GM21360 (cell line): Measurements from ENCODE around the gene ANKRD55.
"Not testable (repeated sequence)": the region's sequence is repeated elsewhere in the genome, so short reads cannot be mapped to it uniquely, and the experiment has no call there.

Source experiments
- ATAC-seq: cut with Tn5 transposase; IDR thresholded peaks from one replicate; pipeline ENCODE4 v1.9.1; 2021; ENCODE audit warnings: mild to moderate bottlenecking, moderate library complexity; ENCODE audit not compliant: unreplicated experiment

ANKRD55 gene

GRCh38 chr5:56211298-56211865, 21.7 kb downstream of the ANKRD55 start:
- ATAC-seq: no peak

- no peak for ATAC-seq
Measured at GRCh38 chr5:56208681-56209080, 24.4 kb downstream of the ANKRD55 start.

GRCh38 chr5:56207537-56207936, 25.6 kb downstream of the ANKRD55 start:
- no peak for ATAC-seq

- ATAC-seq: no peak
Measured at GRCh38 chr5:56206126-56206910, 26.8 kb downstream of the ANKRD55 start.

GRCh38 chr5:56203936-56204335, 29.2 kb downstream of the ANKRD55 start:
- not testable (repeated sequence) for ATAC-seq

- no peak for ATAC-seq
Measured at GRCh38 chr5:56202483-56202882, 30.6 kb downstream of the ANKRD55 start.

GRCh38 chr5:56201762-56202261, 31.3 kb downstream of the ANKRD55 start:
- ATAC-seq: not testable (repeated sequence)

- ATAC-seq: peak; percentile 92
Measured at GRCh38 chr5:56200971-56201666, 32.0 kb downstream of the ANKRD55 start.

GRCh38 chr5:56195016-56195415, 38.1 kb downstream of the ANKRD55 start:
- no peak for ATAC-seq

- no peak for ATAC-seq
Measured at GRCh38 chr5:56192246-56192645, 40.9 kb downstream of the ANKRD55 start.

- ATAC-seq: no peak
Measured at GRCh38 chr5:56191656-56192055, 41.5 kb downstream of the ANKRD55 start.

- ATAC-seq: no peak
Measured at GRCh38 chr5:56190497-56190896, 42.6 kb downstream of the ANKRD55 start.

GRCh38 chr5:56185768-56186311, 47.3 kb downstream of the ANKRD55 start:
- no peak for ATAC-seq

- ATAC-seq: no peak
Measured at GRCh38 chr5:56183506-56183905, 49.6 kb downstream of the ANKRD55 start.

- no peak for ATAC-seq
Measured at GRCh38 chr5:56179442-56179841, 53.7 kb downstream of the ANKRD55 start.

- no peak for ATAC-seq
Measured at GRCh38 chr5:56178823-56179222, 54.3 kb downstream of the ANKRD55 start.

- no peak for ATAC-seq
Measured at GRCh38 chr5:56176871-56177533, 56.1 kb downstream of the ANKRD55 start.

GRCh38 chr5:56176155-56176798, 56.9 kb downstream of the ANKRD55 start:
- ATAC-seq: no peak

GRCh38 chr5:56175488-56175887, 57.6 kb downstream of the ANKRD55 start:
- no peak for ATAC-seq

GRCh38 chr5:56175021-56175420, 58.1 kb downstream of the ANKRD55 start:
- ATAC-seq: no peak
